OCI-M2 (cell line): ENCODE results near the gene LIN28B.
"Not testable (repeated sequence)": the region's sequence is repeated elsewhere in the genome, so short reads cannot be mapped to it uniquely, and the experiment has no call there.

Source experiments
- DNase-seq: peaks from one replicate; lab custom pipeline; 2025; ENCODE audit not compliant: unreplicated experiment; lab: John Stamatoyannopoulos, UW

Gene LIN28B

GRCh38 chr6:104955927-104956730 lies 778 bp upstream of the LIN28B start:
- no peak for DNase-seq

DNA sequence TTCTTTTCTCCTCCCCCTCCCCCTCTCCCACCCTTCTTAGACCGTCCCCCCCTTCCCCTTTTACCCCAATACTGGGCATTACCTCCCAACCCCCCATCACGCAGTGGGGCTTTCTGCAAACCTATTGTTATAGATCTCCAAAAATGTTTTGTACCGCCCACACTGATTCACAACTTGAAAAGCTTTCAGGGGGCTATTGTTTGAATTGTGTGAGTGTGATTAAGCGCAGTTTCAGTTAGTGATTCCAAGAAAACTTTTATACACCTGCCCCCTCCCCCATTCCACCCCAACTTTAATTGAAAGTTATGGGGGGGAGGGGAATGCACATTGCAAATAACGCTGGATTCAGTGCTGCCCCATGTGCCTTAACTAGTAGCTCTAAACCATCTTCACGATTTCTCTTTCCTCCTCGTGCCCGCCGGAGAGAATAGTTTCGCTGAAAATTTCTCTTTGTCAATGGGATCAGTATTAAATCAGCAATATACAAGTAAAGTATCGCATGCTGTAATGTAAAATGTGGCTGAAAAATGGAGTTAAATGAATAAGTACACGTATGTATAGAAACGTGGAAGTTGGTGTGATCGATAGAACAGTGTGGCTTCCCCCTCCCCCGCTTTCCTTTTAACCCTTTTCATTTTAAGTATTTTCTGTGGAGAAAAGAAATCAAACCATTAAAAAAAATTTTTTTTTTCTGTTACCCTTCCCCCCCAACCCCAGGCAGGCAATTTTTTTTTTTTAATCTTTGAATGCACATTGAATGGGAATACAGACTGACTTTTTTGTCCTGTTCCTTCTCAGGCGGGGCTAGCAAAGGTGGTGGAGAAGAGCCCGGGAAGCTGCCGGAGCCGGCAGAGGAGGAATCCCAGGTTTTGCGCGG lies 632 bp downstream of the LIN28B start:
- no peak for DNase-seq

- DNase-seq: no peak
Measured at GRCh38 chr6:104958178-104959025, 1.5 kb downstream of the LIN28B start.

DNA sequence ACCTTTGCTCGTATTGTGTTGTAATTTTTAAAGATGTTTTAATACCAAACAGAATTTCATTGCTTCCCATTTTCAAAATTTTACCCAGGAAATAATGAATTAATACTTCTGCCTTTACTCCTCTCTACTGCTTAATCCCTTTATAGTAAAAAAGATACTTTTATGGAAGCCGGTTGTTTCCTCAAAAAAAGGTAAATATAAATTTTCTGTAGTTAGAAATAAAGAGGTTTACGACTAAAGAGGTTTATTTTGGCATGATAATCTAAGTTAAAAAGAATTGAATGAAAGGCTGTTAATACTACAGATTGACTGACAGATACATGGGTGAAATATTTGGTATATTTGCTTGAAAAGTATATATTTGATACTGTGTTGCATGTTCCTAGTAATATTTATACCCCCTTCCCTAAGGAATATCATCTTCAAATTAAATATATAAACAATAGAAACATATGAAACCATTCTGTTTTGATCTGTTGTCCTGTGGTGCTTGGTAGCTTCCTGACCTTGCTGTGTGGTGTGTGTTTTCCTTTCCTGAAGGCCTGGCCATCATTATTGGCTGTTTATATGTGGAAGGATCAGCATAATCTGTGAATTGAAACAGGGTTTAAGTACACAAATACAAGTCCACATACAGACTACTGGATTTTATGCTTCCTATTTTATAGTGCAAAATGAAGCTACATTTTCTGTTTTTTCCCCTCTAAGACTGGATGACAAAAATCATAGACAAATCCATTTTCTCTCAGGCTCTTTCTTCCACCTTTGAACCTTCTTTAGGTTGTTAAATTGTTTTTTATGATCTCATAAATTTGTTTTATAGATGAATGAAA lies 2.3 kb downstream of the LIN28B start:
- no peak for DNase-seq

DNA sequence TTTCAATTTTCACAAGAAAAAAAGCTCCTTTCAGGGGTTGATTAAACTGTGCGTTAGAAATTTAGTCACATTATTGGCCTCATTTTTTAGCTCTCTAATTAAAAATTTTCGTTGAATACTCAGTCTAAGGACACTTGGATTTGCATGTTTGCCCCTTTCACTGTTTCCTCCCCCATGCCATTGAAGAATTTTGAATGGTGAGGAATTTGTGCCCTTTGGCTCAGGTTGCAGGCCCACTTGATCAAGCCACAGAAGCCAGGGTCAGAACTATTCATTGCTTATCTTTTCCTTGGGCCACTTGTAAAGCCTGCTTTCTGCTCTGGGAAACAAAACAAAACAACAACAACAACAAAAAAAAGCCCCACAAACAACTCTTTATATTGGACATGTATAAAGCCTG lies 12.2 kb downstream of the LIN28B start:
- no peak for DNase-seq

- DNase-seq: no peak
Measured at GRCh38 chr6:104969785-104970581, 13.1 kb downstream of the LIN28B start.

GRCh38 chr6:104973404-104973803 lies 16.5 kb downstream of the LIN28B start:
- no peak for DNase-seq

GRCh38 chr6:104983296-104983695 lies 26.4 kb downstream of the LIN28B start:
- DNase-seq: no peak

DNA sequence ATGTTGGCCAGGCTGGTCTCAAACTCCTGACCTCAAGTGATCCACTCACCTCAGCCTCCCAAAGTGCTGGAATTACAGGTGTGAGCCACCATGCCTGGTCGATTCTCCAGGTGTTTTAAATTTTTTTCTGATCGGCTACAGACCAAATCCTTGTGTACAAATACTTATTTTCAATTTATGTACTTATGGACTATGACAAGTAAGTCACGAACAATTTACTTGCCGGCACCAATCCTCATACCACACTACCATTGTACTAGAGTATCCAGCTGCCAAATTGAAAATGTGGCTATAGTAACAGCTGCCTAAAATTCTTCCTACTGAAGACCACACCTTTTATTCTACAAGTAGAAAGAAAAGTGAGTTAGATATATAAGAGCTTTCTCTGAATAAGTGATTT lies 26.9 kb downstream of the LIN28B start:
- DNase-seq: no peak

- DNase-seq: no peak
Measured at GRCh38 chr6:104984831-104985230, 27.9 kb downstream of the LIN28B start.

DNA sequence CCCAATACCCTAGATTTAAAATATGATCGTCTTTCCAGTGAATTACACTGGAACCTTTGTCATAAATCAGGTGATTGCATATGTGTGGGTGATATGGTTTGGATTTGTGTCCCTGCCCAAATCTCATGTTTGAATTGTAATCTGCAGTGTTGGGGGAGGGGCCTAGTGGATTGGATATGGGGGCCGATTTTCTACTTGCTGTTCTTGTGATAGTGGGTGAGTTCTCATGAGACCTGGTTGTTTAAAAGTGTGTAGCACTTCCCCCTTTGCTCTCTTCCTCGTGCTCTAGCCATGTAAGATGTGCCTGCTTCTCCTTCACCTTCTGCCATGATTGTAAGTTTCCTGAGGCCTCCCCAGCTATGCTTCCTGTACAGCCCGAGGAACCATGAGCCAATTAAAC lies 29.0 kb downstream of the LIN28B start:
- not testable (repeated sequence) for DNase-seq

GRCh38 chr6:104986625-104987024 lies 29.7 kb downstream of the LIN28B start:
- DNase-seq: no peak

DNA sequence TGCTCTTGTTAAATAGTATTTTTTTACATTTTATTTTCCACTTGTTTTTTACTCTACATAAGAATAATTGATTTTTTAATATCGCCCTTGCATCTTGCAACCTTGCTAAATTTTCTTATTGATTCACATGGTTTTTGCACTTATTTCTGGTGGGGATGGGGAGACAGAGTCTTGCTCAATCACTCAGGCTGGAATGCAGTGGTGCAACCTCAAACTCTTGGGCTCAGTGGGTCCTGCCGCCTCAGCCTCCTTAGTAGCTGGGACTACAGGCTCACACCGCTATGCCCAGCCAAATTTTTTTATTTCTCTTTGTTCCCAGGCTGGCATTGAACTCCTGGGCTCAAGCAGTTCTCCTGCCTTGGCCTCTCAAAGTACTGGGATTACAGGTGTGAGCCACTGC lies 30.3 kb downstream of the LIN28B start:
- DNase-seq: no peak

DNA sequence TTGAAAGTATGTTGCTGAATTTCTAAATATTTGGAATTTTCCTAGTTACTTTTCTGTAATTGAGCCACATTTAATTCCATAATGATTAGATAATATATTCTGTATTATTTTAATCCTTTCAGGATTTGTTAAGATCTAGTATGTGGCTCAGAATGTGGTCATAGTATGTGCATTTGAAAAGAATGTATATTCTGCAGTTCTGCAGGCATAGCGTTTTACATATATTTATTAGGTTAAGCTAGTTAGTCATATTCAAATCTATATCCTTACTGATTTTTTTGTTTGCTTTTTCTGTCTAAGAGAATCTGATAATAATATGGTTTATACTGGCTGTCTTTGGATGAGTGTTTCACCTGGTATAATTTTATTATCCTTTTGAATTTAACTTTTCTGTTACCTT lies 33.2 kb downstream of the LIN28B start:
- DNase-seq: no peak

DNA sequence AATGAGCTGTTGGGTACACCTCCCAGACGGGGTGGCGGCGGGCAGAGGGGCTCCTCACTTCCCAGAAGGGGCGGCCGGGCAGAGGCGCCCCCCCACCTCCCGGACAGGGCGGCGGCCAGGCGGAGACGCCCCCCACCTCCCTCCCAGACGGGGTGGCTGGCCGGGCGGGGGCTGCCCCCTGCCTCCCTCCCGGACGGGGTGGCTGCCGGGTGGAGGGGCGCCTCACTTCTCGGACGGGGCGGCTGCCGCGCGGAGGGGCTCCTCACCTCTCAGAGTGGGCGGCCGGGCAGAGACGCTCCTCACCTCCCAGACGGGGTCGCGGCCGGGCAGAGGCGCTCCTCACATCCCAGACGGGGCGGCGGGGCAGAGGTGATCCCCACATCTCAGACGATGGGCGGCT lies 34.2 kb downstream of the LIN28B start:
- DNase-seq: not testable (repeated sequence)

DNA sequence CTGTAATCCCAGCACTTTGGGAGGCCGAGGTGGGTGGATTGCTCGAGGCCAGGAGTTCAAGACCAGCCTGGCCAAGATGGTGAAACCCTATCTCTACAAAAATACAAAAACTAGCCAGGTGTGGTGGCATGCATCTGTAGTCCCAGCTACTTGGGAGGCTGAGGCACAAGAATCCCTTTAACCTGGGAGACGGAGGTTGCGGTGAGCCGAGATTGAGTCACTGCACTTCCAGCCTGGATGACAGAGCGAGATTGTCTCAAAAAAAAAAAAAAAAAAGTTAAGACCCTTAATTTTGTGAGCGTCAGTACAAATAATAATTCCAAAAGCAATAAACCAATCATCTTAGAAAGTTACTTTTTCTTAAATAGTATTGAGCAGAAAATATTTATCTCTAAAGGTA lies 36.7 kb downstream of the LIN28B start:
- not testable (repeated sequence) for DNase-seq

DNA sequence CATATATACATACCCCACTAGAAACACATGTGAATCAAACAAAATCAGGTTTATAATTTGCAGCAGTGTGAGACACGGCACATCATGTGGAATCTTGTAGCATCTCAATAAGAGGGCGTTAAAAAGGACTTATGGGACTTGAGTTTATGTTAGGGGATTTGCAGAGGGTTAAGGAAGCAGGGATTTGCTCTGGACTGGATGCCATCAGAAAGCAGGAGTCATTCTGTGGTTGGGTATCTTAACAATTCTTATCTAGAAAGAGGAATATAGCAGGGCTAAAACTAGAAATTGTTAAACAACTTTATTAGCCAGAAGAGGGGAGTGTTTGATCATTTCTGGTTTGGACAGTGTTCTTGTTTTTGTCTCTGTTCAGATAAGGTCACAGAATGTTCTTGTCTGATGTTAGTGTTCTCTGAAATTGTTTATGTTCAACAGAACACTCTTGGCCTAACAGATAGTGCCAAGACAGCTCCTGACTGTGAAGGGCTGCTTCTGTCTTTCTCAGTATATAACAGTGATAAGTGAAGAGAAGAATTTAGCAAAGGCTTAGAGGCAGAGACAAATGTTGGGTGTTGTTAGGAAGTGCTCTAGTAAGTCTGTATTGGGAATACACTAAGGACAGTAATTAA lies 39.2 kb downstream of the LIN28B start:
- DNase-seq: no peak

DNA sequence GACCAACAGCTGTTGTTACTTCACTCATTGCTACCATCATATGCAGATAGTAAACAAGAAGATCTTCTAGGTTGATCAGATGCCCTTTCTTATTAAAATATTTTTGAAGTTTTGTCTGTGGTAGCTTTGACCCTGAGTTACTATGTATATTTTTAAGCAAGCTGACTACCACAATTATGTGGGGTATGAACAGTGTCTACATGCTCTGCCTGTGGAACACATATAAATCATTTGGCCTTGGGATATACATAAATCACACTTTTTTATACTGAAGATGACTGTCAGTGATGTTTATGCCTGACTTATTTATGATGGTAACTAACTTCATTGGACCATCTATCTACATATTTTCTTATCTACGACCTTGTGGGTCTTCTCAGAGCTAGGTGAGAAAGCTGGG lies 44.2 kb downstream of the LIN28B start:
- no peak for DNase-seq

- DNase-seq: no peak
Measured at GRCh38 chr6:105001906-105002305, 45.0 kb downstream of the LIN28B start.
